Suprapubic skin (tissue), 4 donors: Measurements from ENCODE around the gene NEB. TPM values are rescaled to one million over a fixed set of nuclear protein-coding genes. Genes with fewer than 3 reads are reported as not detected.

Source experiments
- DNase-seq, 2 donors: peaks; one replicate each; pipeline ENCODE4 v3.0.0-alpha.2; 2019; ENCODE audit warnings: low spot score in 2 of 2
- H3K27ac ChIP-seq: fragments of 200-600 bp; sonication (generic); one replicate; pipeline ENCODE4 v1.5.1; 2019
- H3K27me3 ChIP-seq: fragments of 200-600 bp; sonication (generic); one replicate; pipeline ENCODE4 v1.5.1; 2019
- H3K36me3 ChIP-seq: fragments of 200-600 bp; sonication (generic); one replicate; pipeline ENCODE4 v1.5.1; 2019
- H3K4me1 ChIP-seq: fragments of 200-600 bp; sonication (generic); one replicate; pipeline ENCODE4 v1.5.1; 2019
- H3K4me3 ChIP-seq: fragments of 200-600 bp; sonication (generic); one replicate; pipeline ENCODE4 v1.5.1; 2019; ENCODE audit warnings: mild to moderate bottlenecking
- H3K9me3 ChIP-seq: fragments of 200-600 bp; sonication (generic); one replicate; pipeline ENCODE4 v1.5.1; 2019
- EP300 ChIP-seq: sonication (generic); formaldehyde crosslinking; IDR thresholded peaks from one replicate; pipeline ENCODE4 v1.6.1; 2017; ENCODE audit warnings: antibody characterized with exemption
- POLR2A ChIP-seq, 2 donors: fragments of 450-650 bp; IDR thresholded peaks; one replicate each; pipeline ENCODE4 v1.6.1; 2017; ENCODE audit warnings: antibody characterized with exemption in 2 of 2, mild to moderate bottlenecking in 2 of 2, moderate library complexity in 2 of 2
- POLR2AphosphoS5 ChIP-seq, 3 donors: sonication (generic); formaldehyde crosslinking; IDR thresholded peaks; one replicate each; pipeline ENCODE4 v1.6.1; 2017; ENCODE audit warnings: antibody characterized with exemption in 3 of 3
- WGBS: methylation state at CpG from one replicate; pipeline ENCODE4 v1.1.5; 2018; 5-methylcytosine and 5-hydroxymethylcytosine counted together
- total RNA-seq, 4 donors: library from RNA; depleted of rRNA; stranded (reverse); fragments of >200 nt; gene quantifications; one replicate each; pipeline ENCODE4 v1.1.0, GENCODE V29; 2016
- TF ChIP-seq, protein P1 (sequence below), 2 donors: fragments of 200-600 bp in 1 of 2; fragments of 450-650 bp in 1 of 2; sonication (generic) in 1 of 2; IDR thresholded peaks; one replicate each; pipeline ENCODE4 v1.5.1; 2016 to 2019; ENCODE audit warnings: antibody characterized with exemption in 2 of 2, mild to moderate bottlenecking in 1 of 2, moderate library complexity in 1 of 2

Gene NEB
- total RNA-seq, 4 donors from 2014 or later: 5.4 to 19.1 (median 7.4) TPM

DNA sequence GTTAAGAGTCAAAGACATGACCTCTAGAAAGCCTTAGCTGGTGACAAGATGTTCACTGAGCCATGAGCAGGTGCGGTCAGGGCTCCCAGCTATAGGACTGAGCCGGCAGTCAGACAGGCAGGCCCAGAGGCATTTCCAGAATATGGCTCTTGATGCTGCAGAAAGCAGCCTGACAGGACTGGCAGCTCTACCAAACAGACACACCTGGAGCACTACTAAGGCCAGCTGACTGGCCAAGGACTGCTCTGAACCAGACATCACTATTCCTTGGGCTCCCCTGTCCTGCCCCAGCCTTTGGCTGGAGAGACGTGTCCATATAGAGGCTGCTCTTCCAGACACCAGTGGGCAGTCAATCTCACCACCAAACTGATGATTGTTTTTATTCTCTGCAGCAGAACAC lies 225.8 kb downstream of the NEB start:
- no peaks in the 10 kb centered on the region for H3K36me3 ChIP-seq
- no peaks in the 10 kb centered on the region for H3K9me3 ChIP-seq
- WGBS: 77% methylated on average over 3 of the region's 3 CpGs
- DNase-seq: no peak
- H3K4me3 ChIP-seq: no peak overlapping the region
- no peak overlapping the region for H3K27ac ChIP-seq
- no peaks in the 10 kb centered on the region for H3K27me3 ChIP-seq
- no peaks in the 10 kb centered on the region for H3K4me1 ChIP-seq
- TF ChIP-seq POLR2A (IDR thresholded peaks at IDR 0.05) (no peak), EP300 (no peak), POLR2AphosphoS5 (IDR thresholded peaks at IDR 0.05) (no peak)
- TF ChIP-seq, protein P1, sequence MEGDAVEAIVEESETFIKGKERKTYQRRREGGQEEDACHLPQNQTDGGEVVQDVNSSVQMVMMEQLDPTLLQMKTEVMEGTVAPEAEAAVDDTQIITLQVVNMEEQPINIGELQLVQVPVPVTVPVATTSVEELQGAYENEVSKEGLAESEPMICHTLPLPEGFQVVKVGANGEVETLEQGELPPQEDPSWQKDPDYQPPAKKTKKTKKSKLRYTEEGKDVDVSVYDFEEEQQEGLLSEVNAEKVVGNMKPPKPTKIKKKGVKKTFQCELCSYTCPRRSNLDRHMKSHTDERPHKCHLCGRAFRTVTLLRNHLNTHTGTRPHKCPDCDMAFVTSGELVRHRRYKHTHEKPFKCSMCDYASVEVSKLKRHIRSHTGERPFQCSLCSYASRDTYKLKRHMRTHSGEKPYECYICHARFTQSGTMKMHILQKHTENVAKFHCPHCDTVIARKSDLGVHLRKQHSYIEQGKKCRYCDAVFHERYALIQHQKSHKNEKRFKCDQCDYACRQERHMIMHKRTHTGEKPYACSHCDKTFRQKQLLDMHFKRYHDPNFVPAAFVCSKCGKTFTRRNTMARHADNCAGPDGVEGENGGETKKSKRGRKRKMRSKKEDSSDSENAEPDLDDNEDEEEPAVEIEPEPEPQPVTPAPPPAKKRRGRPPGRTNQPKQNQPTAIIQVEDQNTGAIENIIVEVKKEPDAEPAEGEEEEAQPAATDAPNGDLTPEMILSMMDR (IDR thresholded peaks at IDR 0.05): no peak

DNA sequence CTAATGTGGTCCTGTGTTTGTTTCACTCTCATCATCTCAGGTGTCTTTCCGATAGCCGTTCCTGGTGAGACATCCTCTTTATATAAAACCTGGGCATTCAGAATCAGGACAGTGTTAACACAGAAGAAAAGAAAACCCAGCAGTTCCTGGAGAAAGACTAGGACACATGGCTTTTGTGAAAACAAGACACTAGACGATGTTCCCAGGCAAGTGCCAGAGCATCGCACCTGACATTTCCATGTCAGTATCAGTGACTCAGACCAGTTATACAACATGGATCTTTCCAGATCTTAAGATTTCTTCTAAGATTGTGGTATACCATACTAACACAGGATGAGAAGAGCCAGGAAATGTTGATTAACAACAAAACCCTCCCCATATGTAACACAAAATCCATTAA lies 228.1 kb downstream of the NEB start:
- whole genome bisulfite sequencing: 95% methylated on average over 4 of the region's 4 CpGs
- no peak for TF ChIP-seq EP300
- TF ChIP-seq, protein P1 (IDR thresholded peaks at IDR 0.05): no peak
- no peak for TF ChIP-seq POLR2AphosphoS5 (IDR thresholded peaks at IDR 0.05)
- TF ChIP-seq POLR2A (IDR thresholded peaks at IDR 0.05): no peak

DNA sequence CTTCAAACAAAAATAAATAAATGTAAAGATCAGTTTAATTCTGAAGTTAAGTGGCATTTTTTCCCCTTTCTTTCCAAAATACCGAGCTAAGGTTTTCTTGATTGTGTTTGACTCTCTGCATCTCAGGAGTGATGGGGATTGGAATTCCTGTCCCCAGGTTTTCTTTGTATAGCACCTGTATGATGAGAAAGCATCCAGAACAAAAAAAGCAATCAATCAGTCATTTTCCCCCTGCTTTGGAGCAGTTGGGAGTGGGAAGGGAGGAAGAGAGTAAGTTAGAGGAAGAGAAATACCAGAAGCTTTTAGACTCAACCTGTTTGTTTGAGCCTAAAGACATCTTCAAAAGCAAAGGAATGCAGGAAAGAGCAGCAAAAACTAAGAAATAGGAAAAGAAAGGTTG lies 236.1 kb downstream of the NEB start:
- no peaks in the 10 kb centered on the region for H3K4me1 ChIP-seq
- H3K9me3 ChIP-seq: no peaks in the 10 kb centered on the region
- no peaks in the 10 kb centered on the region for H3K36me3 ChIP-seq
- no peak overlapping the region for H3K27ac ChIP-seq
- 97% methylated on average over 1 of the region's 1 CpG for WGBS
- no peaks in the 10 kb centered on the region for H3K27me3 ChIP-seq
- TF ChIP-seq, protein P1 (IDR thresholded peaks at IDR 0.05): no peak
- no peak for TF ChIP-seq POLR2AphosphoS5 (IDR thresholded peaks at IDR 0.05)
- TF ChIP-seq POLR2A (IDR thresholded peaks at IDR 0.05): no peak
- no peak for TF ChIP-seq EP300
- no peak for DNase-seq
- H3K4me3 ChIP-seq: no peak overlapping the region

More for the DNA sequence above, 228.1 kb downstream of the NEB start:
- H3K27me3 ChIP-seq: no peaks in the 10 kb centered on the region
- H3K27ac ChIP-seq: no peak overlapping the region
- no peaks in the 10 kb centered on the region for H3K4me1 ChIP-seq
- H3K4me3 ChIP-seq: no peak overlapping the region
- no peaks in the 10 kb centered on the region for H3K9me3 ChIP-seq
- H3K36me3 ChIP-seq: no peaks in the 10 kb centered on the region
- no peak for DNase-seq

DNA sequence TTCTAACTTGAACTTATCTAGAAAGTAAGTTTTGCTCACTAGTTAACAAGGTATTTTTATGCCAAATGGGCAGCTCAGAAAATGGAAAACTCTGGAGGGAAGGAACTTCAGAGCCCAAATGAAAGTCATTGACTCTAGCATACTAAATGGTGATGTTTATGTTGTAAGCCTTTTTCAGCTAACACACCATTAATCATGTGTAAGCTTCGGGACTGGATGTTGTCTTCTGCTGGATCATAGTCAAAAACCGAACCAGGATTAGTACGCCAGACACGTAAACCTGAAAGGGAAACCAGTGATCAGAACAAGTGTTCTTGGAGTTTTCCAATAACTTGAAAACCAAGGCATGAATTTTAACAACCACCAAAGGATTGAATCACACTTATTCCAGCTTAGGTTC lies 242.8 kb downstream of the NEB start:
- peaks cover 3% of the 10 kb centered on the region for H3K36me3 ChIP-seq
- no peaks in the 10 kb centered on the region for H3K4me1 ChIP-seq
- no peaks in the 10 kb centered on the region for H3K27me3 ChIP-seq
- no peak overlapping the region for H3K27ac ChIP-seq
- WGBS: 83% methylated on average over 4 of the region's 4 CpGs
- no peak for DNase-seq
- H3K4me3 ChIP-seq: no peak overlapping the region
- TF ChIP-seq EP300: no peak
- TF ChIP-seq POLR2A (IDR thresholded peaks at IDR 0.05): no peak
- TF ChIP-seq, protein P1 (IDR thresholded peaks at IDR 0.05): no peak
- TF ChIP-seq POLR2AphosphoS5 (IDR thresholded peaks at IDR 0.05): no peak
- no peaks in the 10 kb centered on the region for H3K9me3 ChIP-seq

DNA sequence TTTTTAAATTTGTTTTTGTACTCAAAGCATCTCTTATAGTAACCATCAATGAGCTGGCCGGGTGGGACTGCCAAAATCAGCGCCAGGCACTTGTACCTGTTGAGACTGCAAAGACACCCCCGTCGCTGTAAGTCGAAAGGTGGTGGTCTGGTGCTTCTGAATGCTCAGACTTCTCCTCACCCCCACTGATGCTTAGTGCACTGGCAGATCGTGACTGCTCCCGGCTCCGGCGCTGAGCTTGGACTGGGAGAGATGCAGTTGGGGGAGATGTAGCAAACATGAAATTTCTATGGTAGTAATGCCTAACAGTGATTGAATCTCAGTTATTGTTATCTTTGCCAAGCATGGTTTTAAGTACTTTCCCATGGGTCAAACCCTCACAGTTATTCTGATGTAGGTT lies 244.0 kb downstream of the NEB start:
- Histone ChIP-seq H3K9me3 (no peaks in the 10 kb centered on the region), H3K27ac (no peak overlapping the region), H3K36me3 (peaks cover 7% of the 10 kb centered on the region), H3K27me3 (no peaks in the 10 kb centered on the region), H3K4me3 (no peak overlapping the region), H3K4me1 (no peaks in the 10 kb centered on the region)
- TF ChIP-seq, protein P1 (IDR thresholded peaks at IDR 0.05): no peak
- no peak for TF ChIP-seq POLR2AphosphoS5 (IDR thresholded peaks at IDR 0.05)
- 93% methylated on average over 9 of the region's 9 CpGs for WGBS
- no peak for DNase-seq
